HEK293 (cell line): ENCODE measurements around the gene INTS1.

Experiments used
- CTCF ChIA-PET: fragments of 350-600 bp; formaldehyde crosslinking; extraction: SDS; loops from one replicate; lab custom pipeline; 2021; ENCODE audit warnings: antibody characterized with exemption; lab: Yijun Ruan, JAX
- POLR2A ChIA-PET: fragments of 300-600 bp; formaldehyde crosslinking; extraction: SDS; loops from one replicate; lab custom pipeline; 2020; ENCODE audit warnings: antibody characterized with exemption, inconsistent platforms; lab: Yijun Ruan, JAX
- H3K27ac ChIP-seq: fragments of 200-500 bp; sonication (Bioruptor generic); 2 replicates; pipeline ENCODE4 v1.5.1; 2014; ENCODE audit warnings: low read depth, low read length, control low read depth, inconsistent platforms; ENCODE audit errors: extremely low read depth
- H3K36me3 ChIP-seq, 2 experiments: fragments of 200-500 bp in 1 of 2; sonication (Bioruptor generic) in 1 of 2; 1 replicate in 1 of 2; 2 replicates in 1 of 2; pipeline ENCODE4 v1.5.1; 2014 to 2017; ENCODE audit warnings: inconsistent platforms in 2 of 2, low read length in 2 of 2; ENCODE audit not compliant: control insufficient read depth in 2 of 2, insufficient read depth in 1 of 2
- H3K4me1 ChIP-seq: fragments of 200-500 bp; sonication (Bioruptor generic); 2 replicates; pipeline ENCODE4 v1.5.1; 2014; ENCODE audit warnings: mild to moderate bottlenecking, low read length, inconsistent platforms; ENCODE audit not compliant: control insufficient read depth, insufficient read depth
- H3K4me3 ChIP-seq: 2 replicates; pipeline ENCODE4 v1.5.1; 2011; ENCODE audit warnings: low read depth, mild to moderate bottlenecking, control low read depth, low read length, moderate library complexity
- H3K9me3 ChIP-seq: fragments of 200-500 bp; sonication (Bioruptor generic); 2 replicates; pipeline ENCODE4 v1.5.1; 2014; ENCODE audit warnings: low read depth, low read length, inconsistent platforms; ENCODE audit not compliant: control insufficient read depth, insufficient read depth
- BCL11B ChIP-seq: fragments of 450-650 bp; formaldehyde crosslinking; IDR thresholded peaks from 2 replicates; pipeline ENCODE4 v1.5.1; 2016; ENCODE audit warnings: low read depth, missing biosample characterization, missing genetic modification characterization
- EGR2 ChIP-seq: fragments of 450-650 bp; formaldehyde crosslinking; IDR thresholded peaks from 2 replicates; pipeline ENCODE4 v1.5.1; 2016; ENCODE audit warnings: low read depth, missing biosample characterization, missing genetic modification characterization
- ELK4 ChIP-seq: IDR thresholded peaks from 2 replicates; pipeline ENCODE4 v1.6.1; 2011; ENCODE audit warnings: mild to moderate bottlenecking, low read depth, low read length, borderline replicate concordance
- GLIS2 ChIP-seq: fragments of 450-650 bp; formaldehyde crosslinking; IDR thresholded peaks from 2 replicates; pipeline ENCODE4 v1.5.1; 2016; ENCODE audit warnings: missing biosample characterization, missing genetic modification characterization
- OVOL3 ChIP-seq: fragments of 450-650 bp; formaldehyde crosslinking; IDR thresholded peaks from 2 replicates; pipeline ENCODE4 v1.5.1; 2016; ENCODE audit warnings: missing biosample characterization, missing genetic modification characterization
- SETDB1 ChIP-seq: IDR thresholded peaks from one replicate; pipeline ENCODE4 v1.6.1; 2017; ENCODE audit warnings: mild to moderate bottlenecking, low read length, moderate library complexity, mixed read lengths; ENCODE audit not compliant: insufficient read length
- ZNF114 ChIP-seq: fragments of 450-650 bp; formaldehyde crosslinking; IDR thresholded peaks from 2 replicates; pipeline ENCODE4 v1.5.0; 2017; ENCODE audit warnings: missing biosample characterization, missing genetic modification characterization
- ZNF132 ChIP-seq: fragments of 450-650 bp; formaldehyde crosslinking; IDR thresholded peaks from 2 replicates; pipeline ENCODE4 v1.5.1; 2017; ENCODE audit warnings: missing biosample characterization, missing genetic modification characterization, borderline replicate concordance
- ZNF138 ChIP-seq: fragments of 450-650 bp; formaldehyde crosslinking; IDR thresholded peaks from 2 replicates; pipeline ENCODE4 v1.5.1; 2016; ENCODE audit warnings: missing biosample characterization, missing genetic modification characterization, borderline replicate concordance
- ZNF146 ChIP-seq: fragments of 450-650 bp; formaldehyde crosslinking; IDR thresholded peaks from 2 replicates; pipeline ENCODE4 v1.5.1; 2016; ENCODE audit warnings: missing biosample characterization, missing genetic modification characterization
- ZNF169 ChIP-seq: fragments of 450-650 bp; formaldehyde crosslinking; IDR thresholded peaks from 2 replicates; pipeline ENCODE4 v1.5.1; 2016; ENCODE audit warnings: missing biosample characterization, missing genetic modification characterization
- ZNF174 ChIP-seq: fragments of 450-650 bp; formaldehyde crosslinking; IDR thresholded peaks from 2 replicates; pipeline ENCODE4 v1.5.0; 2017; ENCODE audit warnings: missing biosample characterization, mild to moderate bottlenecking, missing genetic modification characterization
- ZNF19 ChIP-seq: fragments of 450-650 bp; formaldehyde crosslinking; IDR thresholded peaks from 2 replicates; pipeline ENCODE4; 2016; ENCODE audit warnings: missing biosample characterization, missing genetic modification characterization, low read depth
- ZNF221 ChIP-seq: fragments of 450-650 bp; formaldehyde crosslinking; IDR thresholded peaks from 2 replicates; pipeline ENCODE4 v1.5.1; 2017; ENCODE audit warnings: missing biosample characterization, missing genetic modification characterization, borderline replicate concordance
- ZNF280D ChIP-seq: fragments of 450-650 bp; formaldehyde crosslinking; IDR thresholded peaks from 2 replicates; pipeline ENCODE4 v1.5.1; 2016; ENCODE audit warnings: missing biosample characterization, missing genetic modification characterization
- ZNF354C ChIP-seq: fragments of 450-650 bp; formaldehyde crosslinking; IDR thresholded peaks from 2 replicates; pipeline ENCODE4 v1.5.1; 2016; ENCODE audit warnings: missing biosample characterization, missing genetic modification characterization, low read depth, borderline replicate concordance
- ZNF362 ChIP-seq: fragments of 450-650 bp; formaldehyde crosslinking; IDR thresholded peaks from 2 replicates; pipeline ENCODE4 v1.5.1; 2016; ENCODE audit warnings: missing biosample characterization, missing genetic modification characterization
- ZNF398 ChIP-seq: fragments of 450-650 bp; formaldehyde crosslinking; IDR thresholded peaks from 2 replicates; pipeline ENCODE4 v1.5.1; 2017; ENCODE audit warnings: missing biosample characterization, missing genetic modification characterization
- ZNF423 ChIP-seq: fragments of 450-650 bp; formaldehyde crosslinking; IDR thresholded peaks from 2 replicates; pipeline ENCODE4 v1.5.1; 2016; ENCODE audit warnings: missing biosample characterization, missing genetic modification characterization
- ZNF488 ChIP-seq: fragments of 450-650 bp; formaldehyde crosslinking; IDR thresholded peaks from 2 replicates; pipeline ENCODE4 v1.5.1; 2016; ENCODE audit warnings: missing biosample characterization, missing genetic modification characterization
- ZNF529 ChIP-seq: fragments of 450-650 bp; formaldehyde crosslinking; IDR thresholded peaks from 2 replicates; pipeline ENCODE4 v1.5.1; 2017; ENCODE audit warnings: missing genetic modification characterization, missing biosample characterization; ENCODE audit not compliant: insufficient replicate concordance
- ZNF558 ChIP-seq: fragments of 450-650 bp; formaldehyde crosslinking; IDR thresholded peaks from 2 replicates; pipeline ENCODE4 v1.5.1; 2016; ENCODE audit warnings: missing biosample characterization, missing genetic modification characterization
- ZNF585B ChIP-seq: fragments of 450-650 bp; formaldehyde crosslinking; IDR thresholded peaks from 2 replicates; pipeline ENCODE4 v1.5.1; 2016; ENCODE audit warnings: missing biosample characterization, missing genetic modification characterization
- ZNF600 ChIP-seq: fragments of 450-650 bp; formaldehyde crosslinking; IDR thresholded peaks from 2 replicates; pipeline ENCODE4 v1.5.1; 2016; ENCODE audit warnings: missing biosample characterization, missing genetic modification characterization
- ZNF629 ChIP-seq: fragments of 450-650 bp; formaldehyde crosslinking; IDR thresholded peaks from 2 replicates; pipeline ENCODE4 v1.5.1; 2017; ENCODE audit warnings: missing biosample characterization, missing genetic modification characterization
- ZNF670 ChIP-seq: fragments of 450-650 bp; formaldehyde crosslinking; IDR thresholded peaks from 2 replicates; pipeline ENCODE4 v1.5.1; 2016; ENCODE audit warnings: missing biosample characterization, missing genetic modification characterization, low read depth
- ZNF776 ChIP-seq: fragments of 450-650 bp; formaldehyde crosslinking; IDR thresholded peaks from 2 replicates; pipeline ENCODE4 v1.5.0; 2017; ENCODE audit warnings: missing biosample characterization, missing genetic modification characterization, borderline replicate concordance
- ZNF785 ChIP-seq: fragments of 450-650 bp; formaldehyde crosslinking; IDR thresholded peaks from 2 replicates; pipeline ENCODE4 v1.5.1; 2016; ENCODE audit warnings: missing biosample characterization, missing genetic modification characterization
- ZNF792 ChIP-seq: fragments of 450-650 bp; formaldehyde crosslinking; IDR thresholded peaks from 2 replicates; pipeline ENCODE4 v1.5.1; 2016; ENCODE audit warnings: missing biosample characterization, missing genetic modification characterization

The INTS1 gene

GRCh38 chr7:1464694-1465093 lies 39.5 kb downstream of the INTS1 start:
- H3K4me3 ChIP-seq: no peak overlapping the region
- H3K36me3 ChIP-seq: peaks cover 0 to under 1% of the 10 kb centered on the region in 2 experiments; a peak in 1 of 3 replicates
- H3K9me3 ChIP-seq: no peaks in the 10 kb centered on the region
- CTCF ChIA-PET: interaction anchor here (0.6 to 3.4 kb wide), 4 partner anchors 9 to 34 kb away, joined by 3 to 13 read pairs (median 4); no protein-coding TSS in a partner anchor
- POLR2A ChIA-PET: no interaction called here
- no peaks in the 10 kb centered on the region; the same call in 1 of the 2 replicates for H3K4me1 ChIP-seq
- TF ChIP-seq ZNF132 (tag by site-specific recombination) (no peak), SETDB1 (no peak), ZNF354C (tag by site-specific recombination) (no peak), ZNF146 (tag by site-specific recombination) (no peak), ZNF600 (tag by site-specific recombination) (no peak), ZNF174 (tag by site-specific recombination) (no peak), ZNF221 (tag by site-specific recombination) (no peak), ZNF629 (tag by site-specific recombination) (no peak), BCL11B (tag by site-specific recombination) (no peak), ZNF398 (no peak), ZNF423 (tag by site-specific recombination) (no peak), ZNF776 (tag by site-specific recombination) (no peak), OVOL3 (no peak), ELK4 (no peak), ZNF792 (tag by site-specific recombination) (no peak), ZNF169 (no peak)
- H3K27ac ChIP-seq: no peak overlapping the region

- H3K4me3 ChIP-seq: no peak overlapping the region
- no peak overlapping the region for H3K27ac ChIP-seq
- ChIA-PET CTCF (interaction anchor here (1.0 to 3.4 kb wide), 2 partner anchors 10 to 12 kb away, joined by 4 to 13 read pairs; no protein-coding TSS in a partner anchor), POLR2A (no interaction called here)
- no peaks in the 10 kb centered on the region; the same call in 1 of the 2 replicates for H3K4me1 ChIP-seq
- H3K9me3 ChIP-seq: no peaks in the 10 kb centered on the region
- no peaks in the 10 kb centered on the region for H3K36me3 ChIP-seq
- no peak for TF ChIP-seq ZNF670 (tag by site-specific recombination)
- 0 out of 2 replicates have a peak, but pooled peaks have one; percentile 27 for TF ChIP-seq GLIS2 (tag by site-specific recombination)
- no peak for TF ChIP-seq ZNF280D
- TF ChIP-seq ZNF529 (tag by site-specific recombination): no peak
- no peak for TF ChIP-seq ZNF785 (tag by site-specific recombination)
- TF ChIP-seq ZNF114 (tag by site-specific recombination): no peak
- no peak for TF ChIP-seq ZNF585B
- no peak for TF ChIP-seq ZNF488 (tag by site-specific recombination)
- TF ChIP-seq ZNF362 (tag by site-specific recombination): no peak
- peak; percentile 49; the same call in 1 of the 2 replicates for TF ChIP-seq EGR2
- TF ChIP-seq ZNF558: no peak
- TF ChIP-seq ZNF19 (tag by site-specific recombination): no peak
- no peak for TF ChIP-seq ZNF138 (tag by site-specific recombination)
Measured at GRCh38 chr7:1463676-1464223, 40.4 kb downstream of the INTS1 start.
